ENCODE measurements around the gene CLIP2.

CLIP2 gene

DNA sequence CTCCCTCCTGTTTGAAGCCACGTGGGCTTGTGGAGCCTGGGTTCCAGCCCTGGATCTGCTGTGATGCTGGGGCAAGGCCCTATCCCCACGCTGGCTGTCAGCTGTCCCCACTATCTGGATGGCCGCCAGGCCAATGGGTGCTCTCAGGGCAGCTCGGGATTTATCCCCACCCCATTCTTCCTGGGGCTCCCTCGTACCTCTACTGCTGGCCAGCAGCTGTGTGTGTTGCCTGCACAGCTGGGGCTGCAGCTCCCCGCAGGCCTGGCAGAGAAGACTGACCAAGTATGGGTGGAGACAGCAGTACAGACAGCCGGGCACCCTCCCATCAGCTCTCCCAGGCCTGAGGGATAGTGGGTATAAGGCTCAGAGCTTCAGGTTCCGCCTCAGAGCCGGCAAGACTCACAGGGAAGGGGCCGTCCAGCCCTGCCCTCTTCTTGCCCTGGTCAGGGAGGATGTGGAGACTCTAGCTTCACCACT lies 13.6 kb downstream of the CLIP2 start:
- DNase-seq (ENCODE audit: extremely low spot score) = no peak
- ChIA-PET CTCF (interaction anchor here (0.9 to 2.9 kb wide), 3 partner anchors 9 to 17 kb away, joined by 3 to 10 read pairs (median 3); no protein-coding TSS in a partner anchor), POLR2A (no interaction called here)
- TF ChIP-seq, protein P1, sequence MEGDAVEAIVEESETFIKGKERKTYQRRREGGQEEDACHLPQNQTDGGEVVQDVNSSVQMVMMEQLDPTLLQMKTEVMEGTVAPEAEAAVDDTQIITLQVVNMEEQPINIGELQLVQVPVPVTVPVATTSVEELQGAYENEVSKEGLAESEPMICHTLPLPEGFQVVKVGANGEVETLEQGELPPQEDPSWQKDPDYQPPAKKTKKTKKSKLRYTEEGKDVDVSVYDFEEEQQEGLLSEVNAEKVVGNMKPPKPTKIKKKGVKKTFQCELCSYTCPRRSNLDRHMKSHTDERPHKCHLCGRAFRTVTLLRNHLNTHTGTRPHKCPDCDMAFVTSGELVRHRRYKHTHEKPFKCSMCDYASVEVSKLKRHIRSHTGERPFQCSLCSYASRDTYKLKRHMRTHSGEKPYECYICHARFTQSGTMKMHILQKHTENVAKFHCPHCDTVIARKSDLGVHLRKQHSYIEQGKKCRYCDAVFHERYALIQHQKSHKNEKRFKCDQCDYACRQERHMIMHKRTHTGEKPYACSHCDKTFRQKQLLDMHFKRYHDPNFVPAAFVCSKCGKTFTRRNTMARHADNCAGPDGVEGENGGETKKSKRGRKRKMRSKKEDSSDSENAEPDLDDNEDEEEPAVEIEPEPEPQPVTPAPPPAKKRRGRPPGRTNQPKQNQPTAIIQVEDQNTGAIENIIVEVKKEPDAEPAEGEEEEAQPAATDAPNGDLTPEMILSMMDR (IDR thresholded peaks at IDR 0.05; ENCODE audit: control extremely low read depth, extremely low read depth, low read depth, missing control alignments) = no peak

DNA sequence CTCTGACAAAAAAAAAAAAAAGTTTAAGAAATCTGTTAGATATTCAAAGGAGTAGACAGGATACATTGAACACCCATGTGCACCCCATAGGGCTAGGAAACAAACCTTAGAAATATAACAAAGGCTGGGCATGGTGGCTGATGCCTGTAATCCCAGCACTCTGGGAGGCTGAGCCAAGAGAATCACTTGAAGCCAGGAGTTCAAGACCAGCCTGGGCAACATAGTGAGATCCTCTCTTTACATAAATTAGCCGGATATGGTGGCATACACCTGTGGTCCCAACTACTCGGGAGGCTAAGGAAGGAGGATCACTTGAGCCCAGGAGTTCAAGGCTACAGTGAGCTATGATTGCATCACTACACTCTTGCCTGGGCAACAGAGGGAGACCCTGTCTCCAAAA lies 15.3 kb downstream of the CLIP2 start:
- DNase-seq (ENCODE audit: extremely low spot score) = no peak
- CTCF ChIA-PET = interaction anchor here (2.9 kb wide), 1 partner anchor 11 kb away, joined by 10 read pairs; no protein-coding TSS in a partner anchor
- POLR2A ChIA-PET = no interaction called here
- TF ChIP-seq, protein P1 (IDR thresholded peaks at IDR 0.05; ENCODE audit: control extremely low read depth, extremely low read depth, low read depth, missing control alignments) = no peak

DNA sequence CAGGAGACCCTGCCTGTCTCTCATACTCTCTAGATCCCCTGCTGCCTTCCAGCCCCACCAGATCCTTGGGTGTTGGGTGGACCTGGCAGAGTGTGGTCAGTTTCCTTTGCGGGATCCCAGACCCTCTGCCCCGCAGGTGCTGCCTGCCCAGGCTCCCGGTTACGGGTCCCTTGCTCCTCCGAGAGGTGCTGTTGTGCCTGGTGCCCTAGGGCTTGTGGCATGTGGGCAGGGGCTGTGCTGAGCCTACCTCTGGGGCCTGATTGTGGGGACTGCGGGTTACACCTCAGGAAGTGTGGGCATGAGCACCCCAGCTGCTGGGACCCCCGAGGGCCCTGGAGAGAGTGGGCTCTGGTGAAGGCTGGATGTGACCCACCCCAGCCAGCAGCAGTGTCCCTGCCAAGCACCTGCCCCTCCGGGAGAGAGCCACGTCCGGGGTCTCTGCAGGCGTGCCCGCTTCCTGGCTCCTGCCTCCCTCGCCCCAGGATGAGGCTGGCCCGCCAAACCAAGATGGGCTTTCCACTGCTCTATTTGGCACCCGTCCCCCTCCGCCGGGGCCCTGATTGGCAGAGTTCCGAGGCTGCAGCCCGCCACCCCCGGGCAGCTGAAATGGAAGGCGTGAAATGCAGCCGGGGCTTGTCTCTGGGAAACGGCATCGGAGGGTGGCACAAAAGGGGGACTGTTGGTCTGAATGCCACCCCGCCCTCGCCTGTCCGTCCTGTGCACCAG lies 17.0 kb downstream of the CLIP2 start:
- DNase-seq (ENCODE audit: extremely low spot score) = no peak
- ChIA-PET POLR2A (interaction anchor here (0.5 kb wide), 1 partner anchor 9 kb away, joined by 6 read pairs; no protein-coding TSS in a partner anchor), CTCF (interaction anchor here (1.0 kb wide), 1 partner anchor 99 kb away, joined by 3 read pairs; no protein-coding TSS in a partner anchor)

DNA sequence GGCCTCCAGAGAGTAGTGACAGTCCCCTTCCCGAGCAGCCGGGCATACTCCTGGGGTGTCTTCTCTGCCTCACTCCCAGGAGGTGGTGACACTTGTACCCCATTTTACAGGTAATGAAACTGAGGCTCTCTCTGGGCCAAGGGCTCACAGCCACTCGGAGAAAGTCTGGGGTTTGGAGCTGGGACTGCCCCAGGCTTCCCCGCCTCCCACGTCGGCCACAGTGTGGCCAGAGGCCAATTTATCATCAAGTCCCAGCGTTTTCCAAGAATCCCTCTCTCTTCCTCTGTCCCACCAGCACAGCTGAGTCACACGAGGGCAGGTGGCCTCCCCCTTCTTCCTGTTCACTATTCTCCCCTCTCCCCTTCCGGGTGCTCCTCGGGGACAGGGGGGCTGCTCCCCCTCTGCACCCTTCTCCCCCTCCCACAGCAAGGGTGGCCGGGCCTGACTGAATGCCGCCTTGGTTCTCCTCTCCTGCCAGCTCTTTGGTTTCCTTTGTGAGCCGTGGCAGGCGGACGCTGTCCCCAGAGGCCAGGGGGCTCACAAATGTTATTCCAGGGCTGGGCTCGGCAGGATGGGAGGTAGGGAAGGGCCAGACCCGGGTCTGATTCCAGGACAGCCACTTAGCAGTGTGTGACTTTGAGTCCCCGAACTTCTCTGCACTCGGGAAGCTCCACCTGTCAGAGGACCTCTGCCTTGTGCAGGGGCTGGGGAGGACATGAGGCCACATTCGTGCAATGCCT lies 17.7 kb downstream of the CLIP2 start:
- CTCF ChIA-PET = interaction anchor here (1.0 kb wide), 1 partner anchor 100 kb away, joined by 3 read pairs; no protein-coding TSS in a partner anchor
- TF ChIP-seq, protein P1 (IDR thresholded peaks at IDR 0.05; ENCODE audit: control extremely low read depth, extremely low read depth, low read depth, missing control alignments) = no peak
- DNase-seq (ENCODE audit: extremely low spot score) = peak; percentile 67
- POLR2A ChIA-PET = interaction anchor here (0.5 kb wide), 1 partner anchor 10 kb away, joined by 6 read pairs; no protein-coding TSS in a partner anchor

More for the DNA sequence above, 17.0 kb downstream of the CLIP2 start:
- TF ChIP-seq, protein P1 (IDR thresholded peaks at IDR 0.05; ENCODE audit: control extremely low read depth, extremely low read depth, low read depth, missing control alignments) = no peak

DNA sequence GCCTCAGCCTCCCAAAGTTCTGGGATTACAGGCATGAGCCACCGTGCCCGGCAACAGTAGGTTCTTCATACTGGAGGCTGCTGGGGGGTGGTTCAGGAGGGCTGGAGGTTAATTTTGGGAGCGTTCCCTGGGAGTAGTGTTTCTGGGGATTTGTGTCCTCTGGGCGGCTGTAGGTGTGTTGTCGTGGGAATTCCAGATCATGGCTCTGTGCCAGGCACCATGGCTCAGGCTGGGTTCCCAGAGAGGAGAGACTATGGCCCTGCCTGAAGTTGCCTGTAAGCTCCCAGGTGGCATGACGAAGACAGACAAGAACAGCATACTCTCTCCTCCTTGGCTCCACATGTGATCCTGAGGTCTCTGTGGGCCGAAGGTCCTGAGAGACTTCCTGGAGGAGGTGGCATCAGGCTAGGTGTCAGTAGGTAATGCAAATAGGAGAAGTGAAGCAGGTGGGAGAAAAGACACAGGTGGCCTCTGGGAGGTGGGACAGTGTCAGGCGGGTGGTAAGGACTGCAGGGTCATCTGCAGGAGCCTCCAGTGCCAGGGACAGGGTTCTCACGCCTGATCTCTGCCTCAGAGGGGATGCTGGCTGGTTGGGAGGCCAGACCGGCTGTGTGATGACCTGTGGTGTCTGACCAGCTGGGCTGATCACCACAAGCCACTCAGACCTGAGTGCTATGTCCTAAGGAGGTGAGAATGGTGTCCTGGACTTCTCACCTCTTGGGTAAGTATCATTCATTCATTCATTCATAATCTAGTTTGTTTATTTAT lies 18.7 kb downstream of the CLIP2 start:
- ChIA-PET CTCF (interaction anchor here (1.0 to 1.1 kb wide), 2 partner anchors 93 to 101 kb away, joined by 3 to 5 read pairs; no protein-coding TSS in a partner anchor), POLR2A (no interaction called here)
- no peak for DNase-seq (ENCODE audit: extremely low spot score)
- TF ChIP-seq, protein P1 (IDR thresholded peaks at IDR 0.05; ENCODE audit: control extremely low read depth, extremely low read depth, low read depth, missing control alignments) = no peak

DNA sequence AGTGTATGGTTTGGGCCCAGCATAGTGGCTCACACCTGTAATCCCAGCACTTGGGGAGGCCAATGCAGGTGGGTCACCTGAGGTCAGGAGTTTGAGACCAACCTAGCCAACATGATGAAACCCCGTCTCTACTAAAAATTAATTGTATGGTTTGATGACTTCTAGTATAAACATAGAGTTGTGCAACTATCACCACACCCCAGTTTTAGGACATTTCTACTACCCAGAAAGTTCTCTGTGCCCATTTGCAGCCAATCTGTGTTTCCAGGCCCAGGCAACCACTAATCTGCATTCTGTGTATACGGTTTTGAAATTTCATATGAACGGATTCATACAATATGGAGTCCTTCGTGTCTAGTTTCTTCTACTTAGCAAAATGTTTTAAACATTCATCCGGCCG lies 20.0 kb downstream of the CLIP2 start:
- ChIA-PET POLR2A (no interaction called here), CTCF (interaction anchor here (1.1 kb wide), 1 partner anchor 92 kb away, joined by 5 read pairs; no protein-coding TSS in a partner anchor)
- no peak for DNase-seq (ENCODE audit: extremely low spot score)
- TF ChIP-seq, protein P1 (IDR thresholded peaks at IDR 0.05; ENCODE audit: control extremely low read depth, extremely low read depth, low read depth, missing control alignments) = no peak

All from GM10248 (cell line).